Fibroblast of pulmonary artery (primary cell): Measurements from ENCODE around the gene ZNF346.
"Not testable (repeated sequence)": the region's sequence is repeated elsewhere in the genome, so short reads cannot be mapped to it uniquely, and the experiment has no call there.

Source experiments
- DNase-seq: peaks from one replicate; pipeline ENCODE4 v3.0.0-alpha.2; 2010; ENCODE audit warnings: low read depth
- H3K4me3 ChIP-seq: replicated peaks from 2 replicates; pipeline ENCODE4 v1.5.1; 2011; ENCODE audit warnings: low read depth, mild to moderate bottlenecking, control low read depth, low read length, moderate library complexity
- CTCF ChIP-seq: IDR thresholded peaks from 2 replicates; pipeline ENCODE4 v1.5.1; 2011; ENCODE audit warnings: mild to moderate bottlenecking, control low read depth, low read length, inconsistent platforms; ENCODE audit errors: missing control alignments

ZNF346 gene

GRCh38 chr5:177022386-177023302, at the start of gene ZNF346:
TSS of gene ZNF346 (plus strand) at chr5:177022696. CDS start at chr5:177022739, 43 bp downstream.
- peak; percentile 19 for TF ChIP-seq CTCF
- H3K4me3 ChIP-seq = peak within 1 kb of the TSS; percentile 91
- peak; percentile 93 for DNase-seq

- no peak overlapping the region for H3K4me3 ChIP-seq
- no peak for DNase-seq
- no peak for TF ChIP-seq CTCF
Observed at GRCh38 chr5:176979669-176980068, 42.8 kb upstream of the ZNF346 start.

GRCh38 chr5:176980818-176981217, 41.7 kb upstream of the ZNF346 start:
- H3K4me3 ChIP-seq = no peak overlapping the region
- TF ChIP-seq CTCF = no peak
- DNase-seq = no peak

- not testable (repeated sequence) for H3K4me3 ChIP-seq, DNase-seq
Observed at GRCh38 chr5:176983112-176983511, 39.4 kb upstream of the ZNF346 start.

- H3K4me3 ChIP-seq = not testable (repeated sequence)
Observed at GRCh38 chr5:176983593-176983992, 38.9 kb upstream of the ZNF346 start.

GRCh38 chr5:176984176-176984575, 38.3 kb upstream of the ZNF346 start:
- not testable (repeated sequence) for H3K4me3 ChIP-seq, DNase-seq

More at GRCh38 chr5:176983593-176983992, 38.9 kb upstream of the ZNF346 start:
- DNase-seq = not testable (repeated sequence)

- H3K4me3 ChIP-seq = no peak overlapping the region
- no peak for DNase-seq
- no peak for TF ChIP-seq CTCF
Observed at GRCh38 chr5:176985516-176985915, 37.0 kb upstream of the ZNF346 start.

GRCh38 chr5:176986280-176986679, 36.2 kb upstream of the ZNF346 start:
- TF ChIP-seq CTCF = no peak
- H3K4me3 ChIP-seq = no peak overlapping the region
- no peak for DNase-seq
